ENCODE measurements around the gene GP1BB.

The GP1BB gene

GRCh38 chr22:19727310-19728150, 4.2 kb downstream of the GP1BB start:
- no peak for DNase-seq

GRCh38 chr22:19728271-19728670, 4.9 kb downstream of the GP1BB start:
- DNase-seq, result no peak

GRCh38 chr22:19728836-19729235, 5.5 kb downstream of the GP1BB start:
- DNase-seq, result no peak

- DNase-seq, result no peak
Measured at GRCh38 chr22:19729507-19729906, 6.2 kb downstream of the GP1BB start.

- no peak for DNase-seq
Measured at GRCh38 chr22:19730198-19730597, 6.9 kb downstream of the GP1BB start.

- peak; percentile 77 to 81 for DNase-seq
Measured at GRCh38 chr22:19730655-19731360, 7.5 kb downstream of the GP1BB start.

GRCh38 chr22:19731361-19732135, 8.2 kb downstream of the GP1BB start:
- no peak for DNase-seq

- DNase-seq, result peak in 1 of 2 experiments; percentile 38
Measured at GRCh38 chr22:19732403-19733113, 9.2 kb downstream of the GP1BB start.

GRCh38 chr22:19733755-19734154, 10.4 kb downstream of the GP1BB start:
- DNase-seq, result no peak

- no peak for DNase-seq
Measured at GRCh38 chr22:19734163-19734562, 10.8 kb downstream of the GP1BB start.

GRCh38 chr22:19734837-19735382, 11.6 kb downstream of the GP1BB start:
- DNase-seq, result no peak

GRCh38 chr22:19735665-19736510, 12.5 kb downstream of the GP1BB start:
- no peak for DNase-seq

GRCh38 chr22:19737846-19738663, 14.7 kb downstream of the GP1BB start:
- no peak for DNase-seq

- no peak for DNase-seq
Measured at GRCh38 chr22:19738664-19739447, 15.5 kb downstream of the GP1BB start.

GRCh38 chr22:19739448-19739895, 16.1 kb downstream of the GP1BB start:
- no peak for DNase-seq

- DNase-seq, result no peak
Measured at GRCh38 chr22:19739911-19740449, 16.6 kb downstream of the GP1BB start.

- no peak for DNase-seq
Measured at GRCh38 chr22:19740586-19740985, 17.2 kb downstream of the GP1BB start.

GRCh38 chr22:19741053-19741452, 17.7 kb downstream of the GP1BB start:
- no peak for DNase-seq

All from NCI-H2081 (cell line).